Spleen (tissue), 11 donors: ENCODE results near the gene RNF141. TPM values are rescaled to one million over a fixed set of nuclear protein-coding genes. Genes with fewer than 3 reads are reported as not detected.

Source experiments
- DNase-seq: peaks from one replicate; pipeline ENCODE4 v3.0.0-alpha.2; 2020
- H3K27ac ChIP-seq, 8 donors: fragments of 200-600 bp; sonication (generic) in 7 of 8; 1 replicate in 4 of 8; 2 replicates in 4 of 8; pipeline versions ENCODE4 v1.5.0 to v1.8.0; 2016 to 2021; ENCODE audit warnings: inconsistent platforms in 4 of 8, mild to moderate bottlenecking in 4 of 8, moderate library complexity in 1 of 8
- H3K27me3 ChIP-seq, 7 donors: fragments of 200-600 bp; sonication (generic) in 6 of 7; replicated peaks in 1 of 7; 1 replicate in 4 of 7; 2 replicates in 3 of 7; pipeline versions ENCODE4 v1.5.0 to v1.8.0; 2016 to 2021; ENCODE audit warnings: inconsistent platforms in 3 of 7, mild to moderate bottlenecking in 1 of 7
- H3K36me3 ChIP-seq, 6 donors: fragments of 200-600 bp; sonication (generic) in 5 of 6; 1 replicate in 4 of 6; 2 replicates in 2 of 6; pipeline versions ENCODE4 v1.5.0 to v1.8.0; 2016 to 2021; ENCODE audit warnings: inconsistent platforms in 2 of 6
- H3K4me1 ChIP-seq, 6 donors: fragments of 200-600 bp; sonication (generic) in 5 of 6; 1 replicate in 3 of 6; 2 replicates in 3 of 6; pipeline versions ENCODE4 v1.5.0 to v1.8.0; 2016 to 2021; ENCODE audit warnings: inconsistent platforms in 3 of 6
- H3K4me3 ChIP-seq, 8 donors: fragments of 200-600 bp; sonication (generic) in 7 of 8; 1 replicate in 4 of 8; 2 replicates in 4 of 8; pipeline versions ENCODE4 v1.5.0 to v1.8.0; 2016 to 2021; ENCODE audit warnings: inconsistent platforms in 4 of 8, mild to moderate bottlenecking in 4 of 8, moderate library complexity in 2 of 8
- H3K9me3 ChIP-seq, 8 donors: fragments of 200-600 bp; sonication (generic) in 7 of 8; 1 replicate in 4 of 8; 2 replicates in 4 of 8; pipeline versions ENCODE4 v1.5.0 to v1.8.0; 2016 to 2021; ENCODE audit warnings: inconsistent platforms in 4 of 8
- POLR2A ChIP-seq, 3 donors: fragments of 450-650 bp; IDR thresholded peaks; one replicate each; pipeline ENCODE4 v1.5.1; 2017; ENCODE audit warnings: antibody characterized with exemption in 3 of 3, mild to moderate bottlenecking in 1 of 3
- POLR2AphosphoS5 ChIP-seq, 3 donors: sonication (generic); formaldehyde crosslinking; IDR thresholded peaks; one replicate each; pipeline ENCODE4 v1.5.1; 2017; ENCODE audit warnings: antibody characterized with exemption in 3 of 3
- WGBS, 5 donors: extraction: QIAGEN DNeasy Blood & Tissue Kit in 3 of 5; methylation state at CpG; one replicate each; pipeline versions ENCODE4 v1.1.5 to v1.1.7; 2013 to 2018; 5-methylcytosine and 5-hydroxymethylcytosine counted together
- intact Hi-C: fragments of 100-400 bp; cut with DNase I; formaldehyde crosslinking; loops from one replicate; pipeline ENCODE4 v1.15.0; 2023; ENCODE audit warnings: low total_unique reads
- polyA plus RNA-seq, 3 donors: library from polyadenylated mRNA; stranded (reverse); fragments of 200-250 nt; gene quantifications; one replicate each; pipeline ENCODE4 v1.2.1, GENCODE V29; 2013
- total RNA-seq, 7 donors: library from RNA; depleted of rRNA in 3 of 7; stranded (reverse); fragments of >200 nt in 3 of 7; fragmentation: NEBNext Ultra II Directional in 4 of 7; extraction: Animal tissue kit (Norgen Biotek cat#: 25700) in 4 of 7; gene quantifications; one replicate each; pipeline versions ENCODE4 v1.1.0 to v1.2.1, GENCODE V29; 2016 to 2021
- TF ChIP-seq, protein P1 (sequence below), 11 experiments: fragments of 200-600 bp in 7 of 11; fragments of 450-650 bp in 4 of 11; sonication (generic) in 4 of 11; IDR thresholded peaks in 8 of 11; conservative IDR thresholded peaks in 3 of 11; 1 replicate in 7 of 11; 2 replicates in 4 of 11; pipeline versions ENCODE4 v1.4.0 to v1.8.0; 2016 to 2021; ENCODE audit warnings: antibody characterized with exemption in 11 of 11, inconsistent platforms in 4 of 11, mild to moderate bottlenecking in 1 of 11
- donor health status: healthy with polysubstance abuse.
- donor health status: DM: no; HTN: no; CAD: no; lungs with moderate emphysema.
- donor health status: DM: no; HTN: no; CAD: no.
- donor health status: Bipolar disorder and iron deficiency.
- donor health status: healthy.
- donor health status: DM: no; HTN: no; CAD: no.
- donor health status: DM: yes; HTN: yes; CAD: no.

RNF141 gene
- total and polyA plus RNA-seq, 10 donors = 13.3 to 86.2 (median 48.8) TPM

GRCh38 chr11:10587995-10588394, 47.0 kb upstream of the RNF141 start:
- no peak for TF ChIP-seq POLR2AphosphoS5 (IDR thresholded peaks at IDR 0.05)
- TF ChIP-seq, protein P1, sequence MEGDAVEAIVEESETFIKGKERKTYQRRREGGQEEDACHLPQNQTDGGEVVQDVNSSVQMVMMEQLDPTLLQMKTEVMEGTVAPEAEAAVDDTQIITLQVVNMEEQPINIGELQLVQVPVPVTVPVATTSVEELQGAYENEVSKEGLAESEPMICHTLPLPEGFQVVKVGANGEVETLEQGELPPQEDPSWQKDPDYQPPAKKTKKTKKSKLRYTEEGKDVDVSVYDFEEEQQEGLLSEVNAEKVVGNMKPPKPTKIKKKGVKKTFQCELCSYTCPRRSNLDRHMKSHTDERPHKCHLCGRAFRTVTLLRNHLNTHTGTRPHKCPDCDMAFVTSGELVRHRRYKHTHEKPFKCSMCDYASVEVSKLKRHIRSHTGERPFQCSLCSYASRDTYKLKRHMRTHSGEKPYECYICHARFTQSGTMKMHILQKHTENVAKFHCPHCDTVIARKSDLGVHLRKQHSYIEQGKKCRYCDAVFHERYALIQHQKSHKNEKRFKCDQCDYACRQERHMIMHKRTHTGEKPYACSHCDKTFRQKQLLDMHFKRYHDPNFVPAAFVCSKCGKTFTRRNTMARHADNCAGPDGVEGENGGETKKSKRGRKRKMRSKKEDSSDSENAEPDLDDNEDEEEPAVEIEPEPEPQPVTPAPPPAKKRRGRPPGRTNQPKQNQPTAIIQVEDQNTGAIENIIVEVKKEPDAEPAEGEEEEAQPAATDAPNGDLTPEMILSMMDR (IDR thresholded peaks at IDR 0.05 in 8 of 11, conservative IDR thresholded peaks at IDR 0.05 in 3 of 11) = no peak
- TF ChIP-seq POLR2A (IDR thresholded peaks at IDR 0.05) = no peak
- H3K4me3 ChIP-seq = no peak overlapping the region
- no peak for DNase-seq
- H3K36me3 ChIP-seq = peaks cover 0 to 23% (median 0%) of the 10 kb centered on the region in 6 donors
- no peak overlapping the region for H3K27ac ChIP-seq
- H3K9me3 ChIP-seq = no peaks in the 10 kb centered on the region
- H3K4me1 ChIP-seq = peaks cover 0 to 41% (median 20%) of the 10 kb centered on the region in 6 donors
- WGBS, 5 donors = 86 to 94% (median 93%) methylated on average over 3 of the region's 3 CpGs
- no peaks in the 10 kb centered on the region for H3K27me3 ChIP-seq
- intact Hi-C loops = no loop called here

DNA sequence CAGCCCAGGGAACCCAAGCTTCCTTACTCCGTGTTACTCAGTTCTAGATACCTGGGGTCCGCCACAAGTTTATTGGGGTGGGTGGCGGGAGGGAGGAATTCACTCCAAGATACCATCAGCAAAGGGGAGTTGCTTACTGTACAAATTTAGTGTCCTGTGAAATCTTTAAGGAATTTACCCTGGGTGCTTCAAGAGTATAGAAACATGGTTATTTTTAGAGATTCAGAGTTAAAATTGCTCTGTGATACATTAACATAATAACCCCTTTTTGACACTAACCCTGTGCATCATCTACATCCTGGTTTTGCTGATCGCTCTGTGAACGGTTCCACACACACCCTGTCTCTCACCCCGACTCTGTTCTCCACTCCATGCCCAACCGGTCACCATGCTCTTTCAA, 46.4 kb upstream of the RNF141 start:
- no peaks in the 10 kb centered on the region for H3K9me3 ChIP-seq
- H3K4me3 ChIP-seq = no peak overlapping the region
- H3K27ac ChIP-seq = peak overlapping the region in 1 of 8 donors; percentile 5
- peaks cover 0 to 22% (median 0%) of the 10 kb centered on the region in 6 donors for H3K36me3 ChIP-seq
- TF ChIP-seq POLR2A (IDR thresholded peaks at IDR 0.05) (no peak), POLR2AphosphoS5 (IDR thresholded peaks at IDR 0.05) (no peak)
- TF ChIP-seq, protein P1 (IDR thresholded peaks at IDR 0.05 in 8 of 11, conservative IDR thresholded peaks at IDR 0.05 in 3 of 11) = no peak
- DNase-seq = no peak
- no peaks in the 10 kb centered on the region for H3K27me3 ChIP-seq
- intact Hi-C loops = no loop called here
- H3K4me1 ChIP-seq = peaks cover 4 to 41% (median 24%) of the 10 kb centered on the region in 6 donors
- 89 to 96% (median 95%) methylated on average over 7 of the region's 7 CpGs for WGBS, 5 donors

GRCh38 chr11:10584071-10584501, 43.1 kb upstream of the RNF141 start:
- DNase-seq = no peak
- Histone ChIP-seq H3K27me3 (no peaks in the 10 kb centered on the region), H3K27ac (peak overlapping the region; percentile 13 to 89 (median 76)), H3K4me1 (peaks cover 27 to 63% (median 52%) of the 10 kb centered on the region in 6 donors), H3K36me3 (peaks cover 0 to 12% (median 0%) of the 10 kb centered on the region in 6 donors), H3K9me3 (no peaks in the 10 kb centered on the region), H3K4me3 (no peak overlapping the region)
- intact Hi-C loops = no loop called here
- TF ChIP-seq, protein P1 (IDR thresholded peaks at IDR 0.05 in 8 of 11, conservative IDR thresholded peaks at IDR 0.05 in 3 of 11) = no peak
- TF ChIP-seq POLR2A (IDR thresholded peaks at IDR 0.05) (no peak), POLR2AphosphoS5 (IDR thresholded peaks at IDR 0.05) (peak in 1 of 3 donors; percentile 11)
- 13 to 25% (median 21%) methylated on average over 3 of the region's 3 CpGs for WGBS, 5 donors

- TF ChIP-seq POLR2AphosphoS5 (IDR thresholded peaks at IDR 0.05) (peak in 2 of 3 donors; percentile 54 to 78), POLR2A (IDR thresholded peaks at IDR 0.05) (no peak)
- TF ChIP-seq, protein P1 (IDR thresholded peaks at IDR 0.05 in 8 of 11, conservative IDR thresholded peaks at IDR 0.05 in 3 of 11) = no peak
- peaks cover 0 to 33% (median 0%) of the 10 kb centered on the region in 6 donors for H3K36me3 ChIP-seq
- no peaks in the 10 kb centered on the region for H3K27me3 ChIP-seq
- H3K4me3 ChIP-seq = peak overlapping the region in 1 of 8 donors; percentile 35
- DNase-seq = peak; percentile 88
- intact Hi-C loops = no loop called here
- 22 to 33% (median 28%) methylated on average over 3 to 4 of the region's 4 CpGs for WGBS, 5 donors
- peak overlapping the region; percentile 27 to 89 (median 76) for H3K27ac ChIP-seq
- no peaks in the 10 kb centered on the region for H3K9me3 ChIP-seq
- peaks cover 27 to 72% (median 60%) of the 10 kb centered on the region in 6 donors for H3K4me1 ChIP-seq
Measured at GRCh38 chr11:10581481-10582019, 40.6 kb upstream of the RNF141 start.
